Prostate gland (tissue), 2 donors: ENCODE results near the gene ZDHHC4.

Experiments
- CTCF ChIP-seq, 4 experiments: fragments of 200-600 bp in 2 of 4; fragments of 450-650 bp in 2 of 4; sonication (generic) in 2 of 4; IDR thresholded peaks; 1 replicate in 3 of 4; 2 replicates in 1 of 4; pipeline ENCODE4 v1.5.1; 2016 to 2019; ENCODE audit warnings: antibody characterized with exemption in 4 of 4, mild to moderate bottlenecking in 2 of 4, moderate library complexity in 2 of 4
- POLR2A ChIP-seq: fragments of 450-650 bp; IDR thresholded peaks from one replicate; pipeline ENCODE4 v1.6.1; 2016; ENCODE audit warnings: antibody characterized with exemption, mild to moderate bottlenecking
- POLR2AphosphoS5 ChIP-seq: sonication (generic); formaldehyde crosslinking; IDR thresholded peaks from one replicate; pipeline ENCODE4 v1.6.1; 2017; ENCODE audit warnings: antibody characterized with exemption

GRCh38 chr7:6616854-6617643 is 39.8 kb downstream of the ZDHHC4 start:
- TF ChIP-seq POLR2A = no peak
- no peak for TF ChIP-seq CTCF (IDR thresholded peaks at IDR 0.05)
- TF ChIP-seq POLR2AphosphoS5 = no peak
